ENCODE data around the gene DLX5. TPM values are rescaled to one million over a fixed set of nuclear protein-coding genes. Genes with fewer than 3 reads are reported as not detected.

Gene DLX5
- total and polyA plus RNA-seq, 9 of the 15 experiments (the other 6 are each of a cell fraction or from before 2014, with no cell fraction given) = not detected

- TF ChIP-seq SIX5 (IDR thresholded peaks at IDR 0.05; ENCODE audit: borderline replicate concordance in 1 of 2, insufficient read depth in 1 of 2, low read depth in 1 of 2, low read length in 2 of 2) (no peak), ZSCAN29 (IDR thresholded peaks at IDR 0.05) (no peak), NFATC3 (IDR thresholded peaks at IDR 0.05) (no peak), LCOR (CRISPR knock-in tag; IDR thresholded peaks at IDR 0.05) (no peak), KDM4B (IDR thresholded peaks at IDR 0.05; ENCODE audit: borderline replicate concordance in 2 of 2, low read depth in 1 of 2) (no peak), ZNF830 (CRISPR knock-in tag; IDR thresholded peaks at IDR 0.05) (no peak)
These were observed 4.0 kb downstream of the DLX5 start (continued) for GRCh38 chr7:97020601-97020995.

DNA sequence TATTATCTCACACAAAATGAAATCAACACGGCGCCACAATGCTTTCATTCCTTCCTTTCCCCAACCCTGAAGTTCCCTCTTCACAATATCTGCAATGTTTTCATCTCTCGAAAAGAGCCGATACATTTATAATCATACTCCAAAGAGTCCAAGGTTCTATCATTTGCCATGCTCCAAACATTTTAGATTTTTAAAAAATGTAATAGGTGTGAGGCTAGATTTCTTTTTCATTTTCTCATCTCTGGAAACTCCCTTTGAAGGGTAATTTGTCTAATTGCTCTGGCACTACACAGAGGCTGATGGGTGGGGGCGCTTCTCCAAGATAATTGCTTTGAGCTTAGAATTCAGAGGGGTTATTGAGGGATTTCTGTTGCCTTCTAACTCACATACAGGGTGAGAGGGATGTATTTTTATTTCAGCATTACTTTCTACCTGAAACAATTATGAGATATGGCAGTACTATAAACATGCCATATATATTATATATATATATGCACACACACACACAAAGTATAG is 4.9 kb downstream of the DLX5 start:
- H3K79me2 ChIP-seq (ENCODE audit: control insufficient read depth, insufficient read depth, low read length) = no peaks in the 10 kb centered on the region
- H3K27me3 ChIP-seq (ENCODE audit: control insufficient read depth in 2 of 2, insufficient read depth in 2 of 2, low read length in 2 of 2) = peaks cover 76 to 89% of the 10 kb centered on the region in 2 experiments
- FAIRE-seq (no peak), ATAC-seq (no peak), DNase-seq (ENCODE audit: extremely low read depth in 1 of 4, low spot score in 3 of 4) (no peak)
- H3K4me1 ChIP-seq (replicated peaks in 1 of 2; ENCODE audit: control insufficient read depth in 2 of 2, insufficient read depth in 2 of 2, low read length in 2 of 2) = peaks cover 0 to 27% of the 10 kb centered on the region in 2 experiments; a peak in 1 of 5 replicates
- WGBS (ENCODE audit: insufficient coverage, low coverage, missing lambda C conversion rate) = 9% methylated on average over 5 of the region's 5 CpGs
- H2AFZ ChIP-seq (ENCODE audit: low read depth, low read length) = no peak overlapping the region
- intact Hi-C loops (cut with micrococcal nuclease) = no loop called here
- no peaks in the 10 kb centered on the region for H4K20me1 ChIP-seq (replicated peaks; ENCODE audit: control insufficient read depth, insufficient read depth, low read length)
- in situ Hi-C loops (cut with MboI) = loop anchor here (10.0 kb wide), 1 partner anchor 1105 kb away; no protein-coding TSS in a partner anchor
- no peak overlapping the region for H3K4me2 ChIP-seq (ENCODE audit: insufficient read depth, low read length)
- no peaks in the 10 kb centered on the region for H3K36me3 ChIP-seq (ENCODE audit: control insufficient read depth, insufficient read depth, low read length)
- ChIA-PET CTCF (ENCODE audit: low intra/inter-chr PET ratio) (no interaction called here), POLR2A (interaction anchor here (1.0 kb wide), 1 partner anchor 15 kb away, joined by 3 read pairs; no protein-coding TSS in a partner anchor)
- H3K9ac ChIP-seq (ENCODE audit: insufficient read depth in 1 of 2, low read depth in 2 of 2, low read length in 2 of 2) = no peak overlapping the region
- BruUV-seq (replicated peaks) = no TSS peak
- H3K9me1 ChIP-seq (ENCODE audit: control insufficient read depth, insufficient read depth, low read length) = no peaks in the 10 kb centered on the region
- no peaks in the 10 kb centered on the region for H3K9me3 ChIP-seq (replicated peaks; ENCODE audit: control insufficient read depth, insufficient read depth, low read depth, low read length)
- no peak overlapping the region for H3K4me3 ChIP-seq
- no peak for TF ChIP-seq ZNF445 (CRISPR knock-in tag; IDR thresholded peaks at IDR 0.05; ENCODE audit: low read depth)
- H3K27ac ChIP-seq (ENCODE audit: extremely low read depth, low read depth, low read length) = no peak overlapping the region

Measured in K562 (cell line).